ENCODE data around the gene HPGD.

Gene HPGD

DNA sequence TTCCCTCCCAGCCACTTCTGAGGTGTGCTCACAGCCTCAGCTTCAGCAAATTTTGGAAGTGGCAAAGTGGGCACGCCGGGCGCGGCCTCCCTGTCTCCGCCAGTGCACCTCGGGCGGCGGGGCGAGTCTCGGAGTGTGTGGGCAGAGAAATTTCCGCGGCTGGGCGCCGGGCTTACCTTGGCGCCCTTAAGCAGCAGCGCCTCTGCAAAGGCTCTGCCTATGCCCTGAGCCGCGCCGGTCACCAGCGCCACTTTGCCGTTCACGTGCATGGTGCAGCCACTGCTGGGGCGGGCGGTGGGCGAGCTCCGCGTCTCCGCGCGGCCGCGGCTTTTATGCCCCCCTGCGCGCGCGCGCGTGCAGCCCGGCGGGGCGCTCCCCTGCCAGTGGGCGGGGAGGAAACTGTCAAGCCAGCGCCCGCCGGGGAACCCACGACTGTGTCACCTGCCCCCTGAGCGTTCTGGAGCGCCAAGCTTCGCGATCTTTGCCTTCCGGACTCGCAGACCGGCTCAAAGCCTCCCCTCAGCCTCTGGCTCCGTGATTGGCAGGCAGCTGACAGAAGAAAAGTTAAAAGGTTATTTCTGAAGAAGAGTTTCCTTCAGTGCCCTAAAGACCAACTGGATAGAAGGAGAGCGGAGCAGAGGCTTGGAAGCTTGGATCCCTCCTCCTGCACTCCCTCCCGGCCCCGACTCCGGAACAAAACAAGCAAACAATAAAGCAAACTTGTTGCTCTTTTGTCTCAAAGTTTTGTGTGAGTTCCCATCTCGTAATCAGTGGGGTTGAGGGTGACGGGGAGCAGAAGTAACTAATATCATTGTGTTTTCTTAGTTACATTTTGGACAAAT lies at the start of gene HPGD:
Gene HPGD (minus strand): TSS at position 306 of the 842 bp plus-strand sequence. CDS start 37 bp downstream, at position 269.
- TF ChIP-seq, protein P1, sequence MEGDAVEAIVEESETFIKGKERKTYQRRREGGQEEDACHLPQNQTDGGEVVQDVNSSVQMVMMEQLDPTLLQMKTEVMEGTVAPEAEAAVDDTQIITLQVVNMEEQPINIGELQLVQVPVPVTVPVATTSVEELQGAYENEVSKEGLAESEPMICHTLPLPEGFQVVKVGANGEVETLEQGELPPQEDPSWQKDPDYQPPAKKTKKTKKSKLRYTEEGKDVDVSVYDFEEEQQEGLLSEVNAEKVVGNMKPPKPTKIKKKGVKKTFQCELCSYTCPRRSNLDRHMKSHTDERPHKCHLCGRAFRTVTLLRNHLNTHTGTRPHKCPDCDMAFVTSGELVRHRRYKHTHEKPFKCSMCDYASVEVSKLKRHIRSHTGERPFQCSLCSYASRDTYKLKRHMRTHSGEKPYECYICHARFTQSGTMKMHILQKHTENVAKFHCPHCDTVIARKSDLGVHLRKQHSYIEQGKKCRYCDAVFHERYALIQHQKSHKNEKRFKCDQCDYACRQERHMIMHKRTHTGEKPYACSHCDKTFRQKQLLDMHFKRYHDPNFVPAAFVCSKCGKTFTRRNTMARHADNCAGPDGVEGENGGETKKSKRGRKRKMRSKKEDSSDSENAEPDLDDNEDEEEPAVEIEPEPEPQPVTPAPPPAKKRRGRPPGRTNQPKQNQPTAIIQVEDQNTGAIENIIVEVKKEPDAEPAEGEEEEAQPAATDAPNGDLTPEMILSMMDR (conservative IDR thresholded peaks at IDR 0.05; ENCODE audit: low read depth, low read length), result no peak
- DNase-seq (ENCODE audit: low read depth), result peak; percentile 14
- H3K4me3 ChIP-seq (ENCODE audit: low read depth, low read length), result peak within 1 kb of the TSS; percentile 64

DNA sequence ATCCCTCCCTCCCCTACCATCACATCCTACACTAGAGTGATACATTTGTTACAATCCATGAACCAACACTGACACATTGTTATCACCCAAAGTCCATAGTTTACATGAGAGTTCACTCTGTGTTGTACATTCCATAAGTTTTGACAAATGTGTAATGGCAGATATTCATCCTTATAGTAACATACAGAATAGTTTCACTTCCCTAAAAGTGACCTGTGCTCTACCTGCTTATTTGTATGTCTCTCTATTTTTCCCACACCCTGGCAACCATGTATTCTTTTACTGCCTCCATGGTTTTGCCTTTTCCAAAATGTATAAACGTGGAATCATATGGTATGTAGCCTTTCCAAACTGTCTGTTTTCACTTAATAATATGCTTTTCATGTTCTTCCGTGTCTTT lies 42.2 kb upstream of the HPGD start:
- no peak for DNase-seq (ENCODE audit: low read depth)
- H3K4me3 ChIP-seq (ENCODE audit: low read depth, low read length), result no peak overlapping the region
- TF ChIP-seq, protein P1 (conservative IDR thresholded peaks at IDR 0.05; ENCODE audit: low read depth, low read length), result no peak

DNA sequence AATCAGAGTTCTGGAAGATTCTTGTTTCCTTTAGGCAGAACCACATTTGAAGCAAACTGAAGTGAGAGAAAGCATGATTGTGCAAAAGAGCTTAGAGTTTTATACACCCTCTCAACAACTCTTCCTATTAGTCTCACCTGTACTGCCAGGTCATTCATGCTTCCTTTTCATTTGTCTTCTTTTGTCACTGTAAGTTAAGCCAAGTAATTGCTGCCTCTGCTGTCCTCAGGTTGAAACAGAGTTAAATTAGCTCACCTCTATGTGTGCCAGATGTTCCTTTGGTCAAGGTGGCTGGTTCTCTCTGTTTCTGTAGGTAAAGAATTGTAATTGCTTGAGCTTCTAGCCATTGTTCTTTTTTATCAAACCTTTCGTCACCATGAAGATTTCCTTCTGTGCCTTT lies 41.1 kb upstream of the HPGD start:
- TF ChIP-seq, protein P1 (conservative IDR thresholded peaks at IDR 0.05; ENCODE audit: low read depth, low read length), result no peak
- no peak for DNase-seq (ENCODE audit: low read depth)
- no peak overlapping the region for H3K4me3 ChIP-seq (ENCODE audit: low read depth, low read length)

DNA sequence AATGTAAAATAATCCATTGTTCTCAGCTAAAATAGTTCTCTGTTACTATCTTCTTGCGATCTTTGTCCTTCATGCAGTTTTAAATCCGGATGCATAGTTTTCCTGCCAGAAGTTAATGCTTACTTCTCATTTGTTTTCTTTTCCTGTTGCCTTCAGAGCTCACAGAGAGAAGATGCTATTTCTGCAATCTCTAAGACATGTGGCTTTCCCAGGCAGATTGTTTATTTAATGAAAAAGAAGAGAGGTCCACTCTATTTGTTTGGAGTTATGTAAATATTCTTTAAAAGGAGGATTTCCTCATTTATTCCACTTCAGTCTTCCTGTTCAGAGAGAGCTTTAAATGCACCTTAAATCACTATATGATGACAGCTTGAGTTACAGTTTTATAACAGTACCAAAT lies 39.3 kb upstream of the HPGD start:
- no peak overlapping the region for H3K4me3 ChIP-seq (ENCODE audit: low read depth, low read length)
- TF ChIP-seq, protein P1 (conservative IDR thresholded peaks at IDR 0.05; ENCODE audit: low read depth, low read length), result no peak
- DNase-seq (ENCODE audit: low read depth), result peak; percentile 57

DNA sequence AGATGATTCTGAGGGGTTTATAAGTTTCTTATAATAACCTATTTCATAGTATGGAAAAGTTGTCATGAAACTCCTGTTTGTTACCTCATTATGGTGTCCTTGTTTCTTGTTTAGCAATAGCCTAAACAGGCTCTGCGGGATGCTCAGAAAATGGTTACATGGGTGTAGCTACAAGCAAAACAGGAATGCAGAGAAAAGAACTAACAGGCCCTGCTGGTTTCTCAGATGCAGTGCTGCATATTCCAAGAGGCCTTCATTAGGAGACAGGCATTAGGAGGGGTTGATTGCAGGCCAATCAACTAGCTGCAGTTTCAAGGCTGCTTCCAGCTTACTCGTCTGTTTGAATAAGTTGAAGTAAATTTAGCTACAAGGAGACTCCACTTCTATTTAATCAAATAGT lies 37.6 kb upstream of the HPGD start:
- H3K4me3 ChIP-seq (ENCODE audit: low read depth, low read length), result no peak overlapping the region
- no peak for DNase-seq (ENCODE audit: low read depth)
- TF ChIP-seq, protein P1 (conservative IDR thresholded peaks at IDR 0.05; ENCODE audit: low read depth, low read length), result no peak

DNA sequence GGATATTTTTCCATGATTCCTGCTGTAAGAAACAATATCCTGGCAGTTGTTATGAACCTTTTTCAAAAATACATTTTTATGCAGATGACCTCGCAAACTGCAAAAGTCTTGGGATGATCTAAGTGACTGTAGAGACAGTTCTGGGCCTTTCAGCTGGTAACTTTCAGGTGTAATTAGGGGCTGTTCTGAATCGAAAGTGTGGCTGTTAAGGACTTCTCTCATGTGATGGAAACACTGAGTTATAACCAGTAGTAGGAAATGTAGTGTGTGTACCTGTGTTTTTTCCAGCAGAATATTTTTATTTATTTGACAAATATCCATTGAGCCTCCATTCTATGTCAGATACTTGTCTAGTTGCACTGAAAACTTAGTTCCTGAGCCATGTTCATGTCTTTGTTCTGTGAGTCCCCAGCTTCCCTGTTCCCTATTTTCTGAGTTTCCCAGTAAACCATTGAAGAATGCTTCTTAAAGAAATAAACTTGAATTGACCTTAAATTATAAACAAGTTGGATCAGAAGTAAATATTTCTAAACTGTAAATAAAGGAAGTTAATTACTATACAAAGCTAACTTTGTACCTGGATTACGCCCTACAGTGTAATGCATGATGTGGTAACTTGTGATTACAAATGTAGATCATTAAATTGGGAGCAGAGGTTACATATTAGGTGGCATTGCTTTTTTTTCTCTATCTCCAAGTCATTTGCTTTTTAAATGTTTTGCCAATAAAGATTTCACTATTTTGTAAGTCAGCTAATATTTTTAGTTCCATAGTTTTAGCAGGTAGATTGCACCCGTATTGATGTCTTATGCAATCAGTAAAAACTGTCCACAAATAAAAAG lies 33.7 kb upstream of the HPGD start:
- DNase-seq (ENCODE audit: low read depth), result no peak
- no peak overlapping the region for H3K4me3 ChIP-seq (ENCODE audit: low read depth, low read length)
- TF ChIP-seq, protein P1 (conservative IDR thresholded peaks at IDR 0.05; ENCODE audit: low read depth, low read length), result no peak
